Measurements from ENCODE around the gene MAMDC4. TPM values are rescaled to one million over a fixed set of nuclear protein-coding genes. Genes with fewer than 3 reads are reported as not detected.
A peak's percentile ranks its signal among the peaks of the same experiment; 100 is the strongest.

Gene MAMDC4
- total and polyA plus RNA-seq, 2 of the 8 experiments (the other 6 are each of a cell fraction or from before 2014, with no cell fraction given), result 3.1 to 4.5 TPM

GRCh38 chr9:136831002-136831719 lies 21.0 kb upstream of the MAMDC4 start:
- no peaks in the 10 kb centered on the region for H3K9me3 ChIP-seq (ENCODE audit: insufficient read depth in 2 of 2, low read depth in 1 of 2, low read length in 1 of 2)
- H2AK5ac ChIP-seq (ENCODE audit: low read depth, low read length), result no peak overlapping the region
- H2BK5ac ChIP-seq (ENCODE audit: low read depth, low read length), result no peak overlapping the region
- no peak overlapping the region for H3K14ac ChIP-seq (ENCODE audit: insufficient read length)
- no peaks in the 10 kb centered on the region for H3K4me1 ChIP-seq (replicated peaks in 1 of 4; ENCODE audit: control insufficient read depth in 3 of 4, insufficient read depth in 4 of 4, low read length in 3 of 4)
- no peak overlapping the region for H3K4me2 ChIP-seq (ENCODE audit: insufficient read depth in 1 of 2, low read depth in 2 of 2, low read length in 2 of 2)
- H3K79me2 ChIP-seq (ENCODE audit: control insufficient read depth in 1 of 2, insufficient read depth in 2 of 2, low read length in 2 of 2), result no peaks in the 10 kb centered on the region
- H4K20me1 ChIP-seq (replicated peaks in 1 of 2; ENCODE audit: control insufficient read depth in 1 of 2, insufficient read depth in 2 of 2, low read length in 2 of 2), result peaks cover 3 to 19% of the 10 kb centered on the region in 2 experiments
- no peak overlapping the region for H3K27ac ChIP-seq (ENCODE audit: low read depth, low read length)
- no peak overlapping the region for H3K18ac ChIP-seq (ENCODE audit: extremely low read depth, low read length)
- no peak overlapping the region for H2BK15ac ChIP-seq (ENCODE audit: low read length)
- H2BK12ac ChIP-seq (ENCODE audit: low read depth, low read length), result no peak overlapping the region
- no peak overlapping the region for H3K4me3 ChIP-seq (ENCODE audit: extremely low read depth in 1 of 4, insufficient read depth in 2 of 4, low read depth in 3 of 4, low read length in 4 of 4)
- ChIA-PET CTCF (ENCODE audit: partially characterized antibody) (interaction anchor here (0.6 to 9.0 kb wide), 4 partner anchors 11 to 75 kb away, joined by 3 to 55 read pairs (median 3); partner anchors contain the start of gene AJM1), POLR2A (ENCODE audit: partially characterized antibody) (interaction anchor here (0.8 to 20.5 kb wide), 5 partner anchors 9 to 26 kb away, joined by 3 to 248 read pairs (median 4); partner anchors contain the start of genes MAMDC4 and RABL6)
- no peaks in the 10 kb centered on the region for H3K79me1 ChIP-seq (ENCODE audit: low read depth, low read length)
- H3K23ac ChIP-seq (ENCODE audit: insufficient read length), result no peak overlapping the region
- H2AFZ ChIP-seq (ENCODE audit: low read length), result no peak overlapping the region
- FAIRE-seq (no peak), DNase-seq (ENCODE audit: low read depth in 1 of 2, low spot score in 2 of 2) (no peak)
- no peak overlapping the region for H3K56ac ChIP-seq (replicated peaks; ENCODE audit: insufficient read length, low read depth, low read length)
- no peaks in the 10 kb centered on the region for H3K27me3 ChIP-seq (replicated peaks in 1 of 4; ENCODE audit: control insufficient read depth in 3 of 4, extremely low read depth in 1 of 4, insufficient read depth in 3 of 4, low read length in 3 of 4)
- WGBS, 2 experiments (ENCODE audit: extremely low coverage in 1 of 2, insufficient coverage in 1 of 2, insufficient read length in 1 of 2, insufficient replicate concordance in 2 of 2, low coverage in 1 of 2, low lambda C conversion rate in 2 of 2, missing lambda C conversion rate in 1 of 2), result 93% methylated on average over 29 of the region's 30 CpGs; no CpG with 5 or more reads in 1 of the 2 experiments
- no peak overlapping the region for H2BK120ac ChIP-seq (replicated peaks; ENCODE audit: low read depth, low read length)
- H2BK20ac ChIP-seq (ENCODE audit: low read length), result no peak overlapping the region
- H3K23me2 ChIP-seq (ENCODE audit: low read depth, low read length), result no peaks in the 10 kb centered on the region
- H4K91ac ChIP-seq (replicated peaks; ENCODE audit: insufficient read length, low read length), result no peak overlapping the region
- H3K36me3 ChIP-seq (ENCODE audit: control insufficient read depth in 2 of 4, insufficient read depth in 4 of 4, low read length in 3 of 4), result peaks cover 15 to 44% (median 36%) of the 10 kb centered on the region in 4 experiments
- H4K5ac ChIP-seq (ENCODE audit: insufficient read length, low read depth, low read length), result no peak overlapping the region
- H3K9ac ChIP-seq (replicated peaks in 1 of 4; ENCODE audit: extremely low read depth in 1 of 4, low read depth in 3 of 4, low read length in 3 of 4), result no peak overlapping the region
- H3K4ac ChIP-seq (replicated peaks; ENCODE audit: insufficient read length, low read depth, low read length), result no peak overlapping the region
- H4K8ac ChIP-seq (ENCODE audit: extremely low read depth, insufficient read depth, low read length), result peak overlapping the region; percentile 25; the same call in 1 of the 2 replicates
- TF ChIP-seq TAF1 (IDR thresholded peaks at IDR 0.05; ENCODE audit: low read depth, low read length) (no peak), TBP (IDR thresholded peaks at IDR 0.05; ENCODE audit: low read depth, low read length) (no peak), RFX5 (IDR thresholded peaks at IDR 0.05; ENCODE audit: borderline replicate concordance, low read depth, low read length) (no peak), RNF2 (IDR thresholded peaks at IDR 0.05; ENCODE audit: borderline replicate concordance, low read depth, low read length, missing control alignments, poor library complexity, severe bottlenecking) (no peak), POLR2A (IDR thresholded peaks at IDR 0.05; ENCODE audit: control extremely low read depth in 1 of 2, low read depth in 2 of 2, low read length in 2 of 2) (no peak), HDAC6 (IDR thresholded peaks at IDR 0.05; ENCODE audit: low read depth, low read length) (no peak)

All from H1 (cell line).